K562 (cell line): ENCODE data around the gene CHPF. TPM values are rescaled to one million over a fixed set of nuclear protein-coding genes. Genes with fewer than 3 reads are reported as not detected.

Experiments
- ATAC-seq: fragments of 200-7000 bp; cut with Tn5 transposase; 3 replicates; pipeline ENCODE4 v1.9.1; 2020; ENCODE audit warnings: moderate library complexity
- BruUV-seq: library from RNA; stranded (reverse); fragments of 400-500 nt; replicated peaks from 2 replicates; lab custom pipeline; 2021; lab: Mats Ljungman, UMichigan
- CTCF ChIA-PET: fragments of 300-600 bp; formaldehyde crosslinking; extraction: SDS; loops from one replicate; lab custom pipeline; 2021; ENCODE audit warnings: low intra/inter-chr PET ratio; lab: Yijun Ruan, JAX
- POLR2A ChIA-PET: fragments of 300-600, 350-650 bp; sonication (Branson Sonifier 250); formaldehyde crosslinking; extraction: SDS; loops from one replicate; lab custom pipeline; 2021; ENCODE audit warnings: antibody characterized with exemption, inconsistent platforms; lab: Yijun Ruan, JAX
- DNase-seq, 4 experiments: peaks; one replicate each; pipeline versions ENCODE4 v3.0.0 to v3.0.0-alpha.2; 2011 to 2018; ENCODE audit warnings: low spot score in 3 of 4, mixed read lengths in 3 of 4; ENCODE audit errors: extremely low read depth in 1 of 4
- FAIRE-seq: peaks from 2 replicates; lab custom pipeline; 2011; peaks lifted over from hg19 to GRCh38; lab: Jason Lieb, UNC
- H2AFZ ChIP-seq: 2 replicates; pipeline ENCODE4 v1.6.0; 2011; ENCODE audit warnings: low read depth, low read length, control low read depth, inconsistent platforms
- H3K27ac ChIP-seq: fragments of 200-600 bp; 3 replicates; pipeline ENCODE4 v1.8.0; 2011; ENCODE audit warnings: low read depth, mild to moderate bottlenecking, control low read depth, inconsistent platforms, low read length, moderate library complexity, mixed read lengths; ENCODE audit errors: extremely low read depth
- H3K27me3 ChIP-seq, 2 experiments: fragments of 300-600 bp in 1 of 2; 2 replicates in 1 of 2; 3 replicates in 1 of 2; pipeline versions ENCODE4 v1.6.0 to v1.8.0; 2011; ENCODE audit warnings: inconsistent platforms in 2 of 2, low read length in 2 of 2, mild to moderate bottlenecking in 1 of 2, mixed read lengths in 1 of 2, moderate library complexity in 1 of 2; ENCODE audit not compliant: control insufficient read depth in 2 of 2, insufficient read depth in 2 of 2
- H3K36me3 ChIP-seq: fragments of 300-600 bp; 3 replicates; pipeline ENCODE4 v1.8.0; 2011; ENCODE audit warnings: mild to moderate bottlenecking, low read length, inconsistent platforms; ENCODE audit not compliant: control insufficient read depth, insufficient read depth
- H3K4me1 ChIP-seq, 2 experiments: fragments of 200-600 bp in 1 of 2; replicated peaks in 1 of 2; 2 replicates in 1 of 2; 3 replicates in 1 of 2; pipeline versions ENCODE4 v1.5.1 to v1.8.0; 2011; ENCODE audit warnings: inconsistent platforms in 2 of 2, low read length in 2 of 2, mild to moderate bottlenecking in 1 of 2, mixed read lengths in 1 of 2, moderate library complexity in 1 of 2; ENCODE audit not compliant: control insufficient read depth in 2 of 2, insufficient read depth in 2 of 2
- H3K4me2 ChIP-seq: 2 replicates; pipeline ENCODE4 v1.6.1; 2011; ENCODE audit warnings: low read length, control low read depth, inconsistent platforms, mixed read lengths; ENCODE audit not compliant: insufficient read depth
- H3K4me3 ChIP-seq: fragments of 200-600 bp; sonication (generic), shearing (Covaris generic); 2 replicates; pipeline ENCODE4 v1.5.1; 2016; ENCODE audit warnings: control low read depth, inconsistent platforms
- H3K79me2 ChIP-seq: fragments of 200-600 bp; 3 replicates; pipeline ENCODE4 v1.8.0; 2011; ENCODE audit warnings: low read length, inconsistent platforms; ENCODE audit not compliant: control insufficient read depth, insufficient read depth
- H3K9ac ChIP-seq, 2 experiments: 2 replicates each; pipeline versions ENCODE4 v1.6.0 to v1.6.1; 2011; ENCODE audit warnings: low read depth in 2 of 2, low read length in 2 of 2, control low read depth in 1 of 2, inconsistent platforms in 1 of 2, mild to moderate bottlenecking in 1 of 2, mixed read lengths in 1 of 2; ENCODE audit not compliant: insufficient read depth in 1 of 2
- H3K9me1 ChIP-seq: one replicate; pipeline ENCODE4 v1.6.0; 2011; ENCODE audit warnings: inconsistent platforms, mild to moderate bottlenecking, low read length, moderate library complexity; ENCODE audit not compliant: control insufficient read depth, insufficient read depth
- H3K9me3 ChIP-seq: replicated peaks from 2 replicates; pipeline ENCODE4 v1.5.1; 2011; ENCODE audit warnings: low read depth, low read length, inconsistent platforms; ENCODE audit not compliant: control insufficient read depth, insufficient read depth
- H4K20me1 ChIP-seq: replicated peaks from 2 replicates; pipeline ENCODE4 v1.6.1; 2011; ENCODE audit warnings: low read length, inconsistent platforms, mixed read lengths; ENCODE audit not compliant: control insufficient read depth, insufficient read depth
- HDAC3 ChIP-seq: fragments of 450-650 bp; IDR thresholded peaks from 2 replicates; pipeline ENCODE4 v1.6.1; 2018; ENCODE audit warnings: borderline replicate concordance, mild to moderate bottlenecking, moderate library complexity; ENCODE audit not compliant: partially characterized antibody
- HMG20A ChIP-seq: fragments of 450-650 bp; formaldehyde crosslinking; conservative IDR thresholded peaks from 2 replicates; pipeline ENCODE4 v1.4.0; 2020; ENCODE audit warnings: mild to moderate bottlenecking, mixed read lengths
- KAT7 ChIP-seq: sonication (generic); formaldehyde crosslinking; IDR thresholded peaks from 2 replicates; pipeline ENCODE4 v1.8.0; 2022; ENCODE audit warnings: missing genetic modification reagents, mild to moderate bottlenecking, borderline replicate concordance
- KLF13 ChIP-seq: fragments of 450-650 bp; IDR thresholded peaks from 2 replicates; pipeline ENCODE4 v1.6.1; 2016; ENCODE audit warnings: missing genetic modification characterization, low read depth, mild to moderate bottlenecking, missing compliant biosample characterization, moderate library complexity, borderline replicate concordance
- NELFE ChIP-seq: IDR thresholded peaks from 2 replicates; pipeline ENCODE4 v1.6.1; 2011; ENCODE audit warnings: mild to moderate bottlenecking; ENCODE audit not compliant: insufficient read depth, insufficient read length
- NRF1 ChIP-seq, 2 experiments: fragments of 450-650 bp; IDR thresholded peaks in 1 of 2; conservative IDR thresholded peaks in 1 of 2; 2 replicates each; pipeline ENCODE4 v1.6.1; 2014; ENCODE audit warnings: mild to moderate bottlenecking in 2 of 2
- RREB1 ChIP-seq: fragments of 250-450 bp; sonication (Bioruptor Pico); IDR thresholded peaks from 2 replicates; pipeline ENCODE4 v1.4.0; 2020
- SNAPC5 ChIP-seq: fragments of 250-450 bp; sonication (Bioruptor Pico); IDR thresholded peaks from 2 replicates; pipeline ENCODE4 v1.8.0; 2021; ENCODE audit warnings: moderate library complexity, mild to moderate bottlenecking, inconsistent platforms
- SPI1 ChIP-seq: IDR thresholded peaks from 2 replicates; pipeline ENCODE4 v1.6.1; 2011; ENCODE audit warnings: low read depth, low read length, control low read depth, borderline replicate concordance
- TCFL5 ChIP-seq: fragments of 250-450 bp; sonication (Bioruptor Pico); conservative IDR thresholded peaks from 2 replicates; pipeline ENCODE4 v1.6.1; 2021; ENCODE audit warnings: mild to moderate bottlenecking, moderate library complexity, matching md5 sums
- TEAD4 ChIP-seq, 2 experiments: sonication (generic) in 1 of 2; formaldehyde crosslinking in 1 of 2; IDR thresholded peaks; 2 replicates each; pipeline versions ENCODE4 v1.6.1 to v1.8.0; 2012 to 2022; ENCODE audit warnings: borderline replicate concordance in 1 of 2, inconsistent platforms in 1 of 2, low read length in 1 of 2, mild to moderate bottlenecking in 1 of 2, missing genetic modification reagents in 1 of 2
- ZNF134 ChIP-seq: fragments of 250-450 bp; sonication (Bioruptor Pico); conservative IDR thresholded peaks from 2 replicates; pipeline ENCODE4 v1.4.0; 2020
- WGBS: fragments of 100-300 bp; shearing (Covaris generic); methylation state at CpG from one replicate; pipeline ENCODE4 v1.1.6; 2016; ENCODE audit warnings: low coverage, mixed read lengths; ENCODE audit not compliant: insufficient coverage; ENCODE audit errors: missing lambda C conversion rate; 5-methylcytosine and 5-hydroxymethylcytosine counted together
- in situ Hi-C: fragments of 300-500 bp; cut with MboI; formaldehyde crosslinking; loops from 4 replicates; pipeline ENCODE4 v1.15.0; 2018; ENCODE audit warnings: inconsistent platforms, mixed read lengths
- intact Hi-C: fragments of 100-400 bp; cut with micrococcal nuclease; formaldehyde crosslinking; loops from 2 replicates; pipeline ENCODE4 v1.14.2; 2022
- polyA plus RNA-seq, 8 experiments: library from polyadenylated mRNA; depleted of rRNA in 4 of 8; stranded (reverse) in 5 of 8; unstranded in 3 of 8; fragments of >200 nt; fragmentation: Nextera tagmentation in 2 of 8; fragmentation: Illumina TruSeq in 1 of 8; extraction: Ambion mirVana in 2 of 8; extraction: Trizol in 1 of 8; gene quantifications; 2 replicates each; pipeline versions ENCODE4 v1.2.1 to v1.2.3, GENCODE V29; 2011 to 2014; ENCODE audit warnings: inconsistent platforms in 1 of 8, missing spikeins in 1 of 8
- total RNA-seq, 7 experiments: library from RNA; depleted of rRNA in 6 of 7; stranded (reverse); fragments of >200 nt in 6 of 7; fragmentation: Illumina TruSeq in 2 of 7; extraction: Trizol in 2 of 7; gene quantifications; 2 replicates each; pipeline versions ENCODE4 v1.2.1 to v1.2.3, GENCODE V29; 2011 to 2021; ENCODE audit warnings: low replicate concordance in 1 of 7
- TF ChIP-seq, protein P1 (sequence below): fragments of 450-650 bp; IDR thresholded peaks from 2 replicates; pipeline ENCODE4 v1.6.1; 2017; ENCODE audit warnings: antibody characterized with exemption

The CHPF gene
- total and polyA plus RNA-seq, 9 of the 15 experiments (the other 6 are each of a cell fraction or from before 2014, with no cell fraction given) = 0.15 to 57.2 (median 7.9) TPM

DNA sequence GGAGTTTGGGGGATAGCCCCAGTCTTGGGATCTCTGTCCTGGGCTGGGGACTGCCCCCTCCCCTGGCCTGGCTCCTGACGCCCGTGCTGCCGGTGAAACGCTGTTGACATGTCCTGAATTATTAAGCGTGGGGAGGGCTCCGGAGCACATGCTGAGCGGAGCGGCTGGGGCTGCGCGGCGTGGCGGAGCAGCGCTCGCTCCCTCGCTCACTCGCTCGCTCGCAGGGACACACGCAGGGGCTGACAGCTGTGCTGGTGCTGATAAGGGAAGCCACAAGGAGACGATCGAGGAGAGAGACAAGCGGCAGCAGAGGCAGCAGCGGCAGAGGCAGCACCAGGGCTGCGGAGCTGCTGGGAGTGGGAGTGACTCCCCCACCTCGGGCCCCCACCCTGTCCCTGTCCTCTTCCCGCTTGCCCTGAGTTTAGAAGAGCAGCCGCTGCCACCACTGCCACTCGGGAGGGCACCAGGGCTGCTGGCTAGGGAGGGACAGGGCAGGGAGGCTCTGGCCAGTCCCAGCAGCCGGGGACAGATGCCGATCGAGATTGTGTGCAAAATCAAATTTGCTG is 29.3 kb downstream of the CHPF start, which contains the start of gene ASIC4:
TSS of gene ASIC4 (plus strand) at position 287 of the 566 bp plus-strand sequence. CDS start at position 530, 243 bp downstream.
- BruUV-seq = no TSS peak
- Histone ChIP-seq H3K4me3 (peak within 1 kb of the TSS; percentile 38), H3K36me3 (peaks cover 7% of the 10 kb centered on the region; the same call in 2 of the 3 replicates), H3K9ac (peak within 1 kb of the TSS; percentile 58 to 85), H3K27ac (peak within 1 kb of the TSS; percentile 77), H3K79me2 (peaks cover 50% of the 10 kb centered on the region), H3K4me1 (peaks cover 68 to 91% of the 10 kb centered on the region in 2 experiments), H3K9me1 (peaks cover 3% of the 10 kb centered on the region), H3K9me3 (no peaks in the 10 kb centered on the region), H4K20me1 (no peaks in the 10 kb centered on the region), H3K4me2 (peak within 1 kb of the TSS; percentile 78), H2AFZ (peak within 1 kb of the TSS; percentile 47), H3K27me3 (no peaks in the 10 kb centered on the region)
- POLR2A ChIA-PET = interaction anchor here (0.6 to 3.0 kb wide), 3 partner anchors 9 to 46 kb away, joined by 3 to 20 read pairs (median 4); partner anchors contain the start of gene GMPPA
- 2% methylated on average over 13 of the region's 31 CpGs for WGBS
- CTCF ChIA-PET = interaction anchor here (0.7 kb wide), 1 partner anchor 16 kb away, joined by 3 read pairs; no protein-coding TSS in a partner anchor
- DNase-seq = peak; percentile 76 to 94 (median 82)
- intact Hi-C loops (no loop called here), in situ Hi-C loops (no loop called here)
- peak; percentile 72 for ATAC-seq
- peak; percentile 94 for FAIRE-seq
- TF ChIP-seq HDAC3 = peak; percentile 65
- no peak for TF ChIP-seq HMG20A
- TF ChIP-seq KAT7 (CRISPR knock-in tag) = peak; percentile 81; the same call in 1 of the 2 replicates
- TF ChIP-seq NELFE = no peak
- TF ChIP-seq NRF1 (conservative IDR thresholded peaks at IDR 0.05 in 1 of 2, IDR thresholded peaks at IDR 0.05 in 1 of 2) = peak; percentile 84 to 86
- no peak for TF ChIP-seq KLF13
- TF ChIP-seq SPI1 = no peak
- TF ChIP-seq RREB1 (CRISPR knock-in tag) = peak; percentile 91
- TF ChIP-seq, protein P1, sequence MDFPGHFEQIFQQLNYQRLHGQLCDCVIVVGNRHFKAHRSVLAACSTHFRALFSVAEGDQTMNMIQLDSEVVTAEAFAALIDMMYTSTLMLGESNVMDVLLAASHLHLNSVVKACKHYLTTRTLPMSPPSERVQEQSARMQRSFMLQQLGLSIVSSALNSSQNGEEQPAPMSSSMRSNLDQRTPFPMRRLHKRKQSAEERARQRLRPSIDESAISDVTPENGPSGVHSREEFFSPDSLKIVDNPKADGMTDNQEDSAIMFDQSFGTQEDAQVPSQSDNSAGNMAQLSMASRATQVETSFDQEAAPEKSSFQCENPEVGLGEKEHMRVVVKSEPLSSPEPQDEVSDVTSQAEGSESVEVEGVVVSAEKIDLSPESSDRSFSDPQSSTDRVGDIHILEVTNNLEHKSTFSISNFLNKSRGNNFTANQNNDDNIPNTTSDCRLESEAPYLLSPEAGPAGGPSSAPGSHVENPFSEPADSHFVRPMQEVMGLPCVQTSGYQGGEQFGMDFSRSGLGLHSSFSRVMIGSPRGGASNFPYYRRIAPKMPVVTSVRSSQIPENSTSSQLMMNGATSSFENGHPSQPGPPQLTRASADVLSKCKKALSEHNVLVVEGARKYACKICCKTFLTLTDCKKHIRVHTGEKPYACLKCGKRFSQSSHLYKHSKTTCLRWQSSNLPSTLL = no peak
- TF ChIP-seq ZNF134 (CRISPR knock-in tag) = 0 out of 2 replicates have a peak, but pooled peaks have one; percentile 39
- no peak for TF ChIP-seq SNAPC5
- TF ChIP-seq TEAD4 (IDR thresholded peaks at IDR 0.05; ENCODE audit: low read length) = peak; percentile 94
- TF ChIP-seq TEAD4 (CRISPR knock-in tag; IDR thresholded peaks at IDR 0.05; ENCODE audit: borderline replicate concordance) = no peak
- 0 out of 2 replicates have a peak, but pooled peaks have one; percentile 27 for TF ChIP-seq TCFL5 (CRISPR knock-in tag)
